ENCODE measurements around the gene DDI1. TPM values are rescaled to one million over a fixed set of nuclear protein-coding genes. Genes with fewer than 3 reads are reported as not detected.

Gene DDI1
- total and polyA plus RNA-seq, 2 of the 13 experiments (the other 11 are each of a cell fraction or from before 2014, with no cell fraction given), result not detected

GRCh38 chr11:104033134-104033533, 3.3 kb upstream of the DDI1 start (continued):
- TF ChIP-seq ZNF281 (CRISPR knock-in tag; IDR thresholded peaks at IDR 0.05; ENCODE audit: borderline replicate concordance) (peak; percentile 32; the same call in 1 of the 2 replicates), TFDP1 (CRISPR knock-in tag; IDR thresholded peaks at IDR 0.05; ENCODE audit: borderline replicate concordance) (no peak), GPN1 (CRISPR knock-in tag; IDR thresholded peaks at IDR 0.05; ENCODE audit: borderline replicate concordance) (no peak), FOXC1 (CRISPR knock-in tag; IDR thresholded peaks at IDR 0.05; ENCODE audit: borderline replicate concordance) (no peak), ATM (IDR thresholded peaks at IDR 0.05; ENCODE audit: borderline replicate concordance) (no peak), ZNF589 (CRISPR knock-in tag; conservative IDR thresholded peaks at IDR 0.05) (no peak), RBM39 (IDR thresholded peaks at IDR 0.05; ENCODE audit: low read depth, low read length, poor library complexity, severe bottlenecking) (no peak), TRIM24 (CRISPR knock-in tag; IDR thresholded peaks at IDR 0.05) (no peak), ZNF10 (CRISPR knock-in tag; IDR thresholded peaks at IDR 0.05; ENCODE audit: borderline replicate concordance, low read depth) (no peak), U2AF2 (IDR thresholded peaks at IDR 0.05; ENCODE audit: low read depth, low read length) (no peak), ZFP1 (CRISPR knock-in tag; IDR thresholded peaks at IDR 0.05) (no peak), ZNF737 (CRISPR knock-in tag; IDR thresholded peaks at IDR 0.05; ENCODE audit: borderline replicate concordance) (no peak), ZNF136 (CRISPR knock-in tag; IDR thresholded peaks at IDR 0.05; ENCODE audit: low read depth) (no peak), ZNF816 (CRISPR knock-in tag; IDR thresholded peaks at IDR 0.05; ENCODE audit: borderline replicate concordance) (no peak), ZNF768 (CRISPR knock-in tag; IDR thresholded peaks at IDR 0.05) (no peak), SCMH1 (CRISPR knock-in tag; IDR thresholded peaks at IDR 0.05; ENCODE audit: borderline replicate concordance) (no peak)
- TF ChIP-seq, protein P1, sequence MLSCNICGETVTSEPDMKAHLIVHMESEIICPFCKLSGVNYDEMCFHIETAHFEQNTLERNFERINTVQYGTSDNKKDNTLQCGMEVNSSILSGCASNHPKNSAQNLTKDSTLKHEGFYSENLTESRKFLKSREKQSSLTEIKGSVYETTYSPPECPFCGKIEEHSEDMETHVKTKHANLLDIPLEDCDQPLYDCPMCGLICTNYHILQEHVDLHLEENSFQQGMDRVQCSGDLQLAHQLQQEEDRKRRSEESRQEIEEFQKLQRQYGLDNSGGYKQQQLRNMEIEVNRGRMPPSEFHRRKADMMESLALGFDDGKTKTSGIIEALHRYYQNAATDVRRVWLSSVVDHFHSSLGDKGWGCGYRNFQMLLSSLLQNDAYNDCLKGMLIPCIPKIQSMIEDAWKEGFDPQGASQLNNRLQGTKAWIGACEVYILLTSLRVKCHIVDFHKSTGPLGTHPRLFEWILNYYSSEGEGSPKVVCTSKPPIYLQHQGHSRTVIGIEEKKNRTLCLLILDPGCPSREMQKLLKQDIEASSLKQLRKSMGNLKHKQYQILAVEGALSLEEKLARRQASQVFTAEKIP (CRISPR knock-in tag; IDR thresholded peaks at IDR 0.05; ENCODE audit: borderline replicate concordance), result no peak
- TF ChIP-seq, protein P2, sequence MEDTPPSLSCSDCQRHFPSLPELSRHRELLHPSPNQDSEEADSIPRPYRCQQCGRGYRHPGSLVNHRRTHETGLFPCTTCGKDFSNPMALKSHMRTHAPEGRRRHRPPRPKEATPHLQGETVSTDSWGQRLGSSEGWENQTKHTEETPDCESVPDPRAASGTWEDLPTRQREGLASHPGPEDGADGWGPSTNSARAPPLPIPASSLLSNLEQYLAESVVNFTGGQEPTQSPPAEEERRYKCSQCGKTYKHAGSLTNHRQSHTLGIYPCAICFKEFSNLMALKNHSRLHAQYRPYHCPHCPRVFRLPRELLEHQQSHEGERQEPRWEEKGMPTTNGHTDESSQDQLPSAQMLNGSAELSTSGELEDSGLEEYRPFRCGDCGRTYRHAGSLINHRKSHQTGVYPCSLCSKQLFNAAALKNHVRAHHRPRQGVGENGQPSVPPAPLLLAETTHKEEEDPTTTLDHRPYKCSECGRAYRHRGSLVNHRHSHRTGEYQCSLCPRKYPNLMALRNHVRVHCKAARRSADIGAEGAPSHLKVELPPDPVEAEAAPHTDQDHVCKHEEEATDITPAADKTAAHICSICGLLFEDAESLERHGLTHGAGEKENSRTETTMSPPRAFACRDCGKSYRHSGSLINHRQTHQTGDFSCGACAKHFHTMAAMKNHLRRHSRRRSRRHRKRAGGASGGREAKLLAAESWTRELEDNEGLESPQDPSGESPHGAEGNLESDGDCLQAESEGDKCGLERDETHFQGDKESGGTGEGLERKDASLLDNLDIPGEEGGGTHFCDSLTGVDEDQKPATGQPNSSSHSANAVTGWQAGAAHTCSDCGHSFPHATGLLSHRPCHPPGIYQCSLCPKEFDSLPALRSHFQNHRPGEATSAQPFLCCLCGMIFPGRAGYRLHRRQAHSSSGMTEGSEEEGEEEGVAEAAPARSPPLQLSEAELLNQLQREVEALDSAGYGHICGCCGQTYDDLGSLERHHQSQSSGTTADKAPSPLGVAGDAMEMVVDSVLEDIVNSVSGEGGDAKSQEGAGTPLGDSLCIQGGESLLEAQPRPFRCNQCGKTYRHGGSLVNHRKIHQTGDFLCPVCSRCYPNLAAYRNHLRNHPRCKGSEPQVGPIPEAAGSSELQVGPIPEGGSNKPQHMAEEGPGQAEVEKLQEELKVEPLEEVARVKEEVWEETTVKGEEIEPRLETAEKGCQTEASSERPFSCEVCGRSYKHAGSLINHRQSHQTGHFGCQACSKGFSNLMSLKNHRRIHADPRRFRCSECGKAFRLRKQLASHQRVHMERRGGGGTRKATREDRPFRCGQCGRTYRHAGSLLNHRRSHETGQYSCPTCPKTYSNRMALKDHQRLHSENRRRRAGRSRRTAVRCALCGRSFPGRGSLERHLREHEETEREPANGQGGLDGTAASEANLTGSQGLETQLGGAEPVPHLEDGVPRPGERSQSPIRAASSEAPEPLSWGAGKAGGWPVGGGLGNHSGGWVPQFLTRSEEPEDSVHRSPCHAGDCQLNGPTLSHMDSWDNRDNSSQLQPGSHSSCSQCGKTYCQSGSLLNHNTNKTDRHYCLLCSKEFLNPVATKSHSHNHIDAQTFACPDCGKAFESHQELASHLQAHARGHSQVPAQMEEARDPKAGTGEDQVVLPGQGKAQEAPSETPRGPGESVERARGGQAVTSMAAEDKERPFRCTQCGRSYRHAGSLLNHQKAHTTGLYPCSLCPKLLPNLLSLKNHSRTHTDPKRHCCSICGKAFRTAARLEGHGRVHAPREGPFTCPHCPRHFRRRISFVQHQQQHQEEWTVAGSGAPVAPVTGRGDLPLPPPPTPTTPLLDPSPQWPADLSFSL (CRISPR knock-in tag; IDR thresholded peaks at IDR 0.05), result no peak
